NCI-H446 (cell line): ENCODE measurements around the gene ESYT2.
"Not testable (repeated sequence)": the region's sequence is repeated elsewhere in the genome, so short reads cannot be mapped to it uniquely, and the experiment has no call there.

ENCODE experiments used
- DNase-seq, 2 experiments: peaks; one replicate each; lab custom pipeline; 2025; lab: John Stamatoyannopoulos, UW

ESYT2 gene

DNA sequence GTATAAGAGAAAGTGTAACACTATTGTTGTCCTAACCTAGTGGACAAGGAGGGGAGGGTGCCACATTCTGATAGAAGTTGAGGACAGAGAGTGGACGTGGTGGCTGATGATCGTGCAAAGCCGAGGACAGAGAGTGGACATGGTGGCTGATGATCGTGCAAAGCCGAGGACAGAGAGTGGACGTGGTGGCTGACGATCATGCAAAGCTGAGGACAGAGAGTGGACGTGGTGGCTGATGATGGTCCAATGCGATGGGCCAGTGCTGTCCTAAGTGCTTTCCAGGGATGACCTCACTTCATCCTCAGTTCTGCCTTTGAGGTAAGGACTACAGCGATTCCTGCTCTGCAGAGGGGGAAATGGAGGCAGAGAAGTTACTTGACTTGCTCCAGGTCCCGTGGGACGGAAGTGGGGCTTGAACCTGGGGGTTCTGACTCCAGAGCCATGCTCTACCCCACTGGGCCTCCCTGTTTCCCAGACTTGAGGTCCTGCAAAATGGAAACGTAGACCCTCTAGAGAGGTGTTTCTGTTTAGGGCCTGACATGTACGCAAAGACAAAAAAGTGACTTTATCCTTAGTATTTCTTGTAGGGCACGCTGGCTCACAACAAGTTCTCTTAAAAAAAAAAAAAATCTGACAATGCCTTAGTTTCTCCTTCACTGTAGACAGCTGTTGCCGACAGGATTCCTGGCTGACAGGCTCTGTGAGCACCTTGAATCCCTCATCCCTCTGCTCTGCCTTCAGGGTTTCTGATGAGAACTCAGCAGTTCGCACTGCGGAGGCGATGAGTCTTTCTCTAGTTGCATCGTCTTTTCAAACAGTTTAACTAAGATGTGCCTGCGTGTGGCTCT lies 104.4 kb downstream of the ESYT2 start:
- no peak for DNase-seq

DNA sequence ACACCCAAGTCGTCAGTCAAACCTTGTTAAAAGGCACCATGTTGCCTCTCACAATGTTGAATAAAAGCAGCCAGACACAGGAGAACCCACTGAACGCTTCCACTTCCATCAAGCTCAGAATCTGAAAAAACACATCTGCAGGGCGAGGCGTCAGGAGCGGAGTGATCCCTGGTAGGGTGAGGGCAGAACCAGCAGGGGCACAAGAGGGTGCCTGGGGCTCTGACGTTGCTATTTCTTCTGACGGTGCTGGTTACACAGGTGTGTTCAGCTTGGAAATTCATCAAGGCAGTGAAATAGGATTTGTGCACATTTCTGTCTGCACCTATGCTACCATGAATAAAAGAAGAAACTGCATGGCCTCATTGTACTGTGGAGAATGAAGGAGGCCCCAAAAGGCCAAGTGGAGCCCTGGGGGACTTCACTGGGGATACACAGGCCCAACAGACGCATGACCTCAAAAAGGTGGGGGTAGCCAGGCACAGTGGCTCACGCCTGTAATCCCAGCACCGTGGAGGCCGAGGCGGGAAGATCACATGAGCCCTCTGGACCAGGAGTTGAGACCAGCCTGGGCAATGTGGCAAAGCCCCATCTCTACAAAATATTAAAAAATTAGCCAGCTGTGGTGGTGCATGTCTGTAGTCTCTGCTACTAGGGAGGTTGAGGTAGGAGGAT lies 105.5 kb downstream of the ESYT2 start:
- DNase-seq: no peak

DNA sequence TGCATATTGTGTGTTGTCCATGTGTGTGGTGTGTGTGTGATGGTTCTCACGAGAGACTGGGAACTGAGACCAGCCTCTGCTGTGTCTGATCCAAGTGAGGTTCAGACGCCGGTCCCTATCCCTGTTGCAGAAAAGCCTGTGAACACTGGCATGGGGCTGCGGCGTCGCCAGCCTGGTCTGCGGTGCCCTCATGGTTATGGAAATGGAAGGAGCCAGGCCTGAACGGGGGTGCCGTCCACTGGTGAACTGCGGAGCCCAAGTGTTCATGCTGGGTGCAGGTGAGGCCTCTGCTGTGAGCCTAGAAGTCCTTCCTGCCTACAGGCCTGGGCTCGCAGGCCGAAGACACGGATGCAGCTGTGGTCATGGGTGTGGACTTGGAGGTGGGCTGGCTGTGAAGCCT lies 106.0 kb downstream of the ESYT2 start:
- DNase-seq: no peak

- DNase-seq: no peak
Observed at GRCh38 chr7:158722574-158723237, 106.6 kb downstream of the ESYT2 start.

DNA sequence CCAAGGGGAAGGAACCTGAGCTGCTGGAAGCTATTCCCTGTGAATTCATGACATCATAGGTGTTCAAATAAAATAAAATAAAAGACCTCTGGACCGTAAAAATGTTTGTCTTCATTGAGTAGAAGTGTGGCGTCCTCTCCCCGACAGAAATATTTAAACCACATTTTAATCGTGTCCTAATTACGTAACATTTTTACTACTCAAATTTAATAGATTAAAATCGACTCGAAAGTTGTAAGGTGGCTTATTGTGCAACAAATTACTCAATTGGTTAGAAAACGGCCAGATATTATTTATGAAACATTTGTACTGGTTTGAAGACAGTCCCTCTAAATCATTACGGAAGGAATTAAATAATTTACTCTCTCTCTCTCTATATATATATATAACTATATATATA lies 109.2 kb downstream of the ESYT2 start:
- DNase-seq: no peak

GRCh38 chr7:158716802-158717201 lies 112.5 kb downstream of the ESYT2 start:
- no peak for DNase-seq

DNA sequence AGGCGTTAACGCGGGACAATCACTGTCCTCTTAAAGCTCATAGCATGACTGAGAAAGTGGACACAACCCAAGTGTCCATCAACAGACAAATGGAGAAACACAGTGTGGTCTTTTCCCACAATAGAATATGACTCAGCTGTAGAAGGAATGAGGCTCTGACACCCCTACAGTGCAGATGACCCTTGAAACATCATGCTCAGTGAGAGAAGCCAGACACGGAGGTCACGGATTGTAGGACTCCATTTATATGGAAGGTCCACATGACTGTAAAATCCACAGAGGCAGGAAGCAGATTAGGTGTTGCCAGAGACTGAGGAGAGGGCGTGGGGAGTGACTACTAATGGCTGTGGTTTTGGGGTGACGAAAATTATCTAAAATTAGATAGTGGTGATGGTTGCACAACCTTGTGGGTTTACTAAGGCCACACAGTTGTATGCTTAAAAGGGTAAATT lies 118.6 kb downstream of the ESYT2 start:
- no peak for DNase-seq

DNA sequence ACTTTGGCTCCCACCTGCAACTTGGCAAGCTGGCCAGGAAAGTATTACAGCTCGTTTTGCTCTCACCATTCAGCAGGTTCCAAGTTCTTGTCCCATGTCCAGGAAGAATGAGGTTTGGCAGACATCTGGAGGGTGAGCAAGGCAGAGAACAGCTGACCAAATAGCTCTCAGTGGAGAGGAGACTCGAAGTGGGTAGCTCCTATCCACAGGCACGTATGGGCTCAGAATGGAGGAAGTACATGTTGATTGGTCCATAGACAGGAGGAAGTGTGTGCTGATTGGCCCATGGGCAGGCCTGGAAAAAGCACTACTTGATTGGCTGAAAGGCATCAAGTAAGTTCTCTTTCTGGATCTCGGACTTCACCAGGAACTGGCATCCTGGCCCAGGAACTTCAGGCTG lies 121.7 kb downstream of the ESYT2 start:
- no peak for DNase-seq

DNA sequence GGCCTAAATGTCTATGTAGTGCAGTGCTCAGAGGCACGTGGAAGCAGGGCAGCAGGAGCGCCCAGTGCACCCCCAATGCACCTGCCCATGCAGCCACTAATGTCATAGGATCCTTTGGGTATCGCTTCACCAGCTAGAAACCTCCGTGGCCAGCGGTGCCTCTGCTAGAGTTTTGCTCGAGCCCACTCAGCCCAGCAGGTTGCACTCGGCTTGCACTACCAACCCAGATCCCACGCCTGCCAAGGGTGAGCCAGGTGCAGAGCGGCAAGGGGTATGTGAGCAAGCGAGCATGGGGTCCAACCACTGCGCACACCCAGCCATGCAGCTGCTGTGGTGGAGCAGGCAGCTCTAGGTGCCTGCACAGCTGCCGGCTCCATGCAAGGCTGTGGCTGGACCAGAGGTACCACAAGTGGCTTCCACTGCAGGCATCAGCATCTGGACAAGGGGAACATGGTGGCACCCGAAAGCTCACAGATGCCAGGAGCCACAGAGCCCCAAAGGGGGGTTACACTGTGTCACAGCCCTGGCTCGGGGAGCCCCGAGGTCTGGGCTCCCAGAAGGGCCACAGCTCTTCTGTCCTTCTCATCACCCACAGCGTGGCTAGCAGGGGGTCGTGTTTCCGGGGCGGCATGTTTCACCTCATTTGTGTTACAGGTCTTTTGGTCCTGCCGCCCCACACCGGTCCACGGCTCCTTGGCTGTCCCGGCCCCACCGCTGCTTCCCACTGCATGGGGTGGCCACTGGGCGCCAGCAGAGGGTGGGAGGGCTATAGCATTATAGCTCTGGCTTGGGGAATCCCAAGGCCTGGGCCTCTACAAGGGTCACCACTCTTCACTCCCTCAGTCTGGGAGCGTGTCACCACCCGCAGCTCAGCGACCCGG lies 122.4 kb downstream of the ESYT2 start:
- DNase-seq: no peak

DNA sequence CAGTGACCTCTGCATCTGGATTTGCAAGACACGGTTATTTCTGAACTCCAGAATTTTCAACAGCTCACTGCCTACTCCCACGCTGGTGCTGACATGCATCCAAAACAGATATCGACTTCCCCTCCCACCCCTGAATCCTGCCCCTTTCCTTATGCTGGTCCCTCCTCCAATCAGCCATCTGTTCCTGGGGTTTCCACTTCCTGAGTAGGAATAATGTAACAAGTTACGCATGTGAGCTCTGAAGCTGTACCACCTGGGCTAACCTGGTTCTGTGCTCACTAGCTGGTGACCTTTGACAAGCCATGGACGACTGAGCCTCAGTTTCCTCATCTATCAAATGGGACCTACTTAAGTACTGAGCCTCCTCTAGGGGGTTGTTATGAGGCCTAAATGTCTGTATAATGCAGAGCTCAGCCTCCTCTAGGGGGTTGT lies 123.0 kb downstream of the ESYT2 start:
- no peak for DNase-seq

DNA sequence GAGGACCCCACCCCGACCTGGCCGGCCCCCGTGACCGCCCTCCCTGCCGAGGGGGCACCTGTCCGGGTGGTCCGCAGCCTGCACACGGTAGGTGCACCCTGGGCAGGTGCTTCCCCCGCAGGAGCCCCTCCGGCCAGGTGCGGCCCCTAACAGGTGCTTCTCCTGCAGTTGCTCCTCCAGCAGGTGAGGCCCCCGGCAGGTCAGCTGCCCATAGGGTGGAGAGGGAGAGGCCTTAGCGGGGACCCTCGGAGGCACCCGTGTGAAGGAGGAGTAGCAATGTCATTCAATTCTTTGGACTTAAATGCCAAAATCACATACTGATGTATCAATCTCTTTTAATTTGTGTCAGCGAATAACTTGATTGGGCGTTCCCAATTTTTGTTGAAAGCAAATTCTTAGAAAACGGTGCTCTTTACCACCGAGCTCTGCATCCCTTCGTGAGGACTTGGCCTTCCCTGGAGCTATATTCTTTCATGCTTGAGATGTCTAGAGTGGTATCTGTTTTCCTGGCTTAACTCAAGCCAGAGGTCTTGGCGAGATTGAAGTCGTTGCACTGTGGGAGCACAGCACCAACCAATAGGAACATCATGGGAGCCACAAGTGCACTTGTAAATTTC lies 124.0 kb downstream of the ESYT2 start:
- DNase-seq: no peak

- peak; percentile 91 to 97 for DNase-seq
Observed at GRCh38 chr7:158704524-158705233, 124.6 kb downstream of the ESYT2 start, which contains the start of gene NCAPG2. Gene NCAPG2, minus strand, starts transcription at chr7:158704804. Its CDS starts 2,905 bp downstream, at chr7:158701899.

DNA sequence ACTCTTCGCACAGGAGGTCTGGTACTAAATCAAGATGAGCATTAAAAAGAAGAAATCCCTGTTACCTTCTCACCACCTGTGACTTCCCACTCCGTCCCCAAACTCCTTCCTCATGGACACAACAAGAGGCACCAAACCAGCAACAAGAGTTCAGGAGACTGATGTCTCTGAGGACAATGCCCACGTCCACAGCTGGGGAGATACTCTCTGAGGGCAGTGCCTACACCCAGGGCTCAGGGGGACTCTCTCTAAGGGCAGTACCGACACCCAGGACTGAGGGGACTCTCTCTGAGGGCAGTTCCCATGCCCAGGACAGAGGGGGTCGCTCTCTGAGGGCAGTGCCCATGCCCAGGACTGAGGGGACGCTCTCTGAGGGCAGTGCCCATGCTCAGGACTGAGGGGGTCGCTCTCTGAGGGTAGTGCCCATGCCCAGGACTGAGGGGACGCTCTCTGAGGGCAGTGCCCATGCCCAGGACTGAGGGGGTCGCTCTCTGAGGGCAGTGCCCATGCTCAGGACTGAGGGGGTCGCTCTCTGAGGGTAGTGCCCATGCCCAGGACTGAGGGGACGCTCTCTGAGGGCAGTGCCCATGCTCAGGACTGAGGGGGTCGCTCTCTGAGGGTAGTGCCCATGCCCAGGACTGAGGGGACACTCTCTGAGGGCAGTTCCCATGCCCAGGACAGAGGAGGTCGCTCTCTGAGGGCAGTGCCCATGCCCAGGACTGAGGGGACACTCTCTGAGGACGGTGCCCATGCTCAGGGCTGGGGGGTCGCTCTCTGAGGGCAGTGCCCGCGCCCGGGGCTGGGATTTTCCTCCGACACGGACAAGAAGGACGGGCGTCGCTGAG lies 125.4 kb downstream of the ESYT2 start:
- not testable (repeated sequence) for DNase-seq

DNA sequence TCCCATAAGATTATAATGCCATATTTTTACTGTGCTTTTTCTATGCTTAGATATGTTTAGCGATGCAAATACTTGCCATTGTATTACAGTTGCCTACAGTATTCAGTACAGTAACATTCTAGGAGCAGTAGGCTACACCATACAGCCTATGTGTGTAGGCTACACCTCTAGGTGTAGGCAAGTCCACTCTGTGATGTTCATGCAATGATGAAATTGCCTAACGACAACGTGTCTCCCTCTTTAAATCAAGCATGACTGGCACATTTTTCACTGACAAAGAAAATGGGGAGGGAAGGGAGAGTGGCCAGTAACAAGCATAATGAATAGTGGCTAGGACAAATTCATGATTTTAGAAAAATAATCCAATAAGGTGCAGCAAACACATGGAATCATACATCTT lies 126.4 kb downstream of the ESYT2 start:
- DNase-seq: no peak

- no peak for DNase-seq
Observed at GRCh38 chr7:158702196-158702595, 127.1 kb downstream of the ESYT2 start.

DNA sequence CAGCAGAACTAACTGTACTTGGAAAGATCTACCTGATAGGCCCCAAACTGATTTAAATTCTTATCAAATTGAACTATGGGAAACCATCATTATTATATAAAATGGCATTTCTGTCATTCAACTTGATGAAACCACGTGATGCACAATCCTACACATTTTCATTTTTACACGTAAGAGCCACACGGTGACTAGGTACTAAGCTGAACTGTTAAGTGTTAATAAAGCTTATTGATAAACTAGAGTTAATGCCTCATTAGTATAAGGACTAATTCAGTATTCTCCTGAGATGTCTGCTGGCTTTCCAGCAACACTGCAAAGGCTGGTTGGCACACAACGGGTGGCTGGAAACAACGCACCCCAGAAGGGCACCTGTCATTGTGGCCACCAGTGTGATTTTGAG lies 129.3 kb downstream of the ESYT2 start:
- no peak for DNase-seq

DNA sequence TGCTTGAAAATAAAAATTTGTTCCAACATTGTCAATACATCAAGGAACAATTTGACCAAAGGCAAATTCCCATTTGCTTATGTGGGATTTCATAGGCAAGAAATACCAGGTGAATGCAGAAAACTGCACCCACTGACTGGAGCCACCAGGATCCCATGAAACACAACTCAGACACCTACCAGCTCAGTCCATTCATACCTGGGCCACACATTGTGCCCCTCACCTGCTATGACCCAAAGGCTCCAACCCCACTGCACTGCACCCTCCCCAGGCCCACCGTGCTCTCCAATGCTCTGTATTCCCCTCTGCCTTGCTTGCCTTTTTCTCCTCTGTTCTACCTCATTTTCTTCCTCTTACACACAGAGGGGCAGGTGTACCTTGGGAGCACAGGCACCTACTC lies 130.0 kb downstream of the ESYT2 start:
- DNase-seq: no peak

DNA sequence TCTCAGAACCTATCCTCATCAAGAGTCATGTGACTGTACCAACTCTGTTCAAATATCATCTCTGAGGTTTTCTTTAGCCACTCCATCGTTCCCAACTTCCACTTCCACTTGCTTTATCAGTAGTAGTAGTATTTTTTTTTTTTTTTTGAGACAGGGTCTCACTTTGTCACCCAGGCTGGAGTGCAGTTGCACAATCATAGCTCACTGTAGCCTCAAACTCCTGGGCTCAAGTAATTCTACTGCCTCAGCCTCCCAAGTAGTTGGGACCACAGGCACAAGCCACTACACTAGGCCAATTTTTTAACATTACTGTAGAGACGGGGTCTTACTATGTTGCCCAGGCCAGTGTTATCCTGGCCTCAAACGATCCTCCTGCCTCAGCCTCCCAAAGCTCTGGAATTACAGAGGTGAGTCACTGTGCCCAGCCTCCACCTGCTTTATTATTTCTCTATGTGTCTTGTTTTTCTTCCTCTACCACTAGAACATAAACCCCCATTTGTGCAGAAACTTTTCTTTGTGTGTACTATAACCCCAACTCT lies 130.6 kb downstream of the ESYT2 start:
- no peak for DNase-seq

- not testable (repeated sequence) for DNase-seq
Observed at GRCh38 chr7:158697597-158697996, 131.7 kb downstream of the ESYT2 start.
